ENCODE measurements around the gene CYP26B1. TPM values are rescaled to one million over a fixed set of nuclear protein-coding genes. Genes with fewer than 3 reads are reported as not detected.
"Not testable (repeated sequence)": the region's sequence is repeated elsewhere in the genome, so short reads cannot be mapped to it uniquely, and the experiment has no call there.

The CYP26B1 gene
- total RNA-seq, 1 donor from 2014 or later = 2.7 TPM

GRCh38 chr2:72089028-72089427, 58.6 kb downstream of the CYP26B1 start:
- no peak for DNase-seq (ENCODE audit: extremely low read depth, low read depth, low spot score)

- not testable (repeated sequence) for DNase-seq (ENCODE audit: extremely low read depth, low read depth, low spot score)
Measured at GRCh38 chr2:72086871-72087633, 60.6 kb downstream of the CYP26B1 start.

DNA sequence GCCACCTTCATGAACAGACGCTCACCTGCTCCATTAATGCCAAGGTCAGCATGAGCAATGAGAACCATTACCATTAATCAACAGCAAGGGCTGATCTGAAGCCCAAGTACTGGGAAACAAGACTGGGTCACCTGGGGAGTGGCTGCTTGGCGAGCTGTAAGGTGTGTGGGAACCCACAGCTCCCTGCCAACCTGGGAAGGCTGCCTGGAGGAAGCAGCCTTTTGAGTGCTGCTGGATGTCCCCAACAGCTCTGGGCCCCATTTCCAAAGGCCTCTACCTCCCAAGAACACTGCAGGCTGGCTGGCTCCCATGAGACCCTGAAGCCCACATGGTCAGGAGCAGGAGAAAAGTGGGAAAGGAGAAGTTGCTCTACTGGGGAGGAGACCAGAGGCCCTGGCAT, 62.1 kb downstream of the CYP26B1 start:
- no peak for DNase-seq (ENCODE audit: extremely low read depth, low read depth, low spot score)

- no peak for DNase-seq (ENCODE audit: extremely low read depth, low read depth, low spot score)
Measured at GRCh38 chr2:72085036-72085435, 62.6 kb downstream of the CYP26B1 start.

GRCh38 chr2:72084584-72084976, 63.1 kb downstream of the CYP26B1 start:
- DNase-seq (ENCODE audit: extremely low read depth, low read depth, low spot score) = no peak

- DNase-seq (ENCODE audit: extremely low read depth, low read depth, low spot score) = no peak
Measured at GRCh38 chr2:72083751-72084583, 63.7 kb downstream of the CYP26B1 start.

DNA sequence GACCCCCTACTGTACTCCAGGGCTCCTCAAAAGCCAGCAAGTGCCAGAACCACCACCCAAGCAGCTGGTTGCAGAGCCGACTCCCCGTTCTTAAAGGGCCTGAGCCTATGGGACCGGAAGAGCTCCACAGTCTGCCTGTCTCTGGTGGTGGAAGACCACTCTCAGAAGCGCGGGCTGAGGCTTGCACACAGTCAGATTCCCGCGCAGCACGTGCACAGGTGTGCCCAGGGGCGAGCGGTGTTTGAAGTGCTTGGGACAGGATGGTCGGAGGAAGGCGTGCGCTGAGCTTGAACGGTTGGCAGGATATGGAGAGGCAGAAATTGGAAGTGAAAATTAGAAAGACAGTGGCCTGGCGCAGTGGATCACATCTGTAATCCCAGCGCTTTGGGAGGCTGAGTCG, 64.8 kb downstream of the CYP26B1 start:
- no peak for DNase-seq (ENCODE audit: extremely low read depth, low read depth, low spot score)

GRCh38 chr2:72082021-72082601, 65.6 kb downstream of the CYP26B1 start:
- no peak for DNase-seq (ENCODE audit: extremely low read depth, low read depth, low spot score)

- no peak for DNase-seq (ENCODE audit: extremely low read depth, low read depth, low spot score)
Measured at GRCh38 chr2:72081451-72081850, 66.2 kb downstream of the CYP26B1 start.

DNA sequence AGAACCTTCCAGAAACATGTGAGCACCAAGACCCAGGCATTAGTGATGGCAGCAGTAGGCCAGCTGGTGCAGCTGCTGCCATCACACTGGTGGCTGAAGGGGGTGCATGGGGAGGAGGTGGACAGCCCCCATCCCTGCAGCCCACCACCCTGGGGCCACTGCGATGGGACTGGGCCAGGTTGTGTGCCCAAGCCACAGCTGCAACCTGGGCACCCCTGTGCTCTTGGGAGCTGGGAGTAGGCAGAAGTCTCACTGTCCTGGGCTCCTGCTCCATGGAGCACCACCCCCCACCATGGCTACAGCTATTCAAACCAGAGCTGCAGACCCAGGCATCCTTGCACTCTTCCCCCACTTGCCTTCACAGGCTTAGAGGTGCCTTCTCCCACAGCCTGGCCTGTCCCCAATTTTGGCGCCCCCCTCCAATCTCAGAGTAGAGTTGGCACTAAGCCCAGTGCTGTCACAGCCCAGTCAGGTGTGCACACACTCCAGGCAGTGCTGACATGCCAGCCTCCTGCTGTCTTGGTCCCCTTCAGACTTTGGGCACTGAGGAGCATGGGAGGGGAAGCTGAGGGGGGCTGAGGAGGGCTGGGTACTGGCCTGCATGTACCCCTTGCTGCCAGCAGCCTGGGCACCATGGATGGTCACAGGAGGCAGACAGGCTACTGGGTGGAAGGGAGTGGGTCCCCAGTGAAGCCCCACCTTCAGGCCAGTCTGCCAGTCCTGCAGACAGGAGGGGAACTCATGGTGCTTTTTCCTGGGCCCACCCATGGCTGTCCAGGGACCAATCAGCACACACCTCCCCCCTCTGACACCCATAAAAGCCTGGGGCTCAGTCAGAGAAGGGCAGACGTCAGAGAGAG, 67.1 kb downstream of the CYP26B1 start:
- no peak for DNase-seq (ENCODE audit: extremely low read depth, low read depth, low spot score)
